OCI-M2 (cell line): Measurements from ENCODE around the gene PPY.
A peak's percentile ranks its signal among the peaks of the same experiment; 100 is the strongest.
"Not testable (repeated sequence)": the region's sequence is repeated elsewhere in the genome, so short reads cannot be mapped to it uniquely, and the experiment has no call there.

Experiments
- DNase-seq: peaks from one replicate; lab custom pipeline; 2025; ENCODE audit not compliant: unreplicated experiment; lab: John Stamatoyannopoulos, UW

Gene PPY

GRCh38 chr17:43932357-43932756 is 9.9 kb downstream of the PPY start:
- DNase-seq, result no peak

- no peak for DNase-seq
These were observed 11.2 kb downstream of the PPY start for GRCh38 chr17:43931062-43931571.

GRCh38 chr17:43928609-43929008 is 13.7 kb downstream of the PPY start:
- DNase-seq, result no peak

GRCh38 chr17:43927929-43928328 is 14.3 kb downstream of the PPY start:
- DNase-seq, result not testable (repeated sequence)

GRCh38 chr17:43927060-43927864 is 15.0 kb downstream of the PPY start:
- no peak for DNase-seq

GRCh38 chr17:43924558-43924957 is 17.7 kb downstream of the PPY start:
- no peak for DNase-seq

- DNase-seq, result no peak
These were observed 21.7 kb downstream of the PPY start for GRCh38 chr17:43920500-43921095.

- no peak for DNase-seq
These were observed 24.3 kb downstream of the PPY start for GRCh38 chr17:43918026-43918389.

GRCh38 chr17:43917348-43918025 is 24.8 kb downstream of the PPY start:
- no peak for DNase-seq

- no peak for DNase-seq
These were observed 25.3 kb downstream of the PPY start for GRCh38 chr17:43917016-43917347.

- no peak for DNase-seq
These were observed 25.9 kb downstream of the PPY start for GRCh38 chr17:43916385-43916784.

- no peak for DNase-seq
These were observed 26.7 kb downstream of the PPY start for GRCh38 chr17:43915559-43915958.

GRCh38 chr17:43914451-43914850 is 27.8 kb downstream of the PPY start:
- no peak for DNase-seq

GRCh38 chr17:43913584-43913983 is 28.7 kb downstream of the PPY start:
- no peak for DNase-seq

- no peak for DNase-seq
These were observed 29.5 kb downstream of the PPY start for GRCh38 chr17:43912635-43913304.

- no peak for DNase-seq
These were observed 30.4 kb downstream of the PPY start for GRCh38 chr17:43911904-43912303.

GRCh38 chr17:43909537-43910231 is 32.6 kb downstream of the PPY start:
- DNase-seq, result no peak

GRCh38 chr17:43907998-43908721 is 34.1 kb downstream of the PPY start:
- DNase-seq, result no peak

GRCh38 chr17:43907425-43907981 is 34.8 kb downstream of the PPY start, which contains the start of gene MPP2:
Gene MPP2, minus strand, starts transcription at chr17:43907536. Its CDS starts 3,076 bp downstream, at chr17:43904460.
- DNase-seq, result peak; percentile 84

GRCh38 chr17:43906951-43907424 is 35.3 kb downstream of the PPY start:
- no peak for DNase-seq
